ENCODE measurements around the gene HHIPL1. TPM values are rescaled to one million over a fixed set of nuclear protein-coding genes. Genes with fewer than 3 reads are reported as not detected.

HHIPL1 gene
- total RNA-seq, 1 experiment from 2014 or later, result 2.6 TPM

DNA sequence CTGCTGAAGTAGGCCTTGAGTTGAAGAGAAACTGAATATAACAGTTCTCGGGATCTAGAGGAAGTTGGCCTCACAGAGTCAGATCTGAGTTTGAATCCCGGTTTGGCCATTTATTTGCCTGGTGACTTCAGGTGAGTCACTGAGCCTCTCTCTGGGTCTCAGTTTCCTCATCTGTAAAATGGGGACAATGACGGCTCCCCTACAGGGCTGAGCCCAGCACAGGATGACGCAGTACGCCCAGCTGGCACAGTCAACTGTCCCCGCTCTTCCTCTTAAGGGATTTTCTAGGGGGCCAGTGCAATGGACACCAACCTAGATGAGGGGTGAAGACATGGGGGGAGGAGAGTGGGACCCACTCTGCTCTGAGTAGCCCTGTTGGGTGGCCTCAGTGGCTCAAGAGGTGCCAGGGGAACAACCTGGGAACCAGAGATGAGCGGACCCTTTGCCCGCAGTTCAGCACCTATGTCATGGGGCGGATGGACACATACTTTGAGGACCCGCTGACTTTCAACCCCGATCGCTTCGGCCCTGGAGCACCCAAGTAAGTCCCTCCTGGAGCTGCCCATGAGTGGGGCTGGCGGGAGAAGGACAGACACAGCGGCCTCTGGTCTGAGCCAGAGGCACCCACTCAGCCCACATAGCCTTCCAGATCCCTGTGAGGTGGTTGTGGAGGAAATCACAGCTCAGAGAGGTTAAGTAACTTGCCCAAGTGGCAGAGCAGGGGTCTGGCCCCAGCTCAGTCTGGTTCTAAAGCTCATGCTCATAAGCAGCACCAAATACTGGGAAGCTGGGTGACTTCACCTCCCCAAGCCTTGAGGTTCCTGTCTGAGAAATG lies 80.2 kb downstream of the HHIPL1 start:
- Mint-ChIP-seq H3K27me3 (ENCODE audit: low read depth) (peaks cover 6% of the 10 kb centered on the region), H3K4me1 (peaks cover 6 to 29% of the 10 kb centered on the region in 2 experiments), H3K27ac (peak overlapping the region in 1 of 3 experiments; percentile 42; a peak in 1 of 7 replicates), H3K9me3 (no peaks in the 10 kb centered on the region; a peak in 1 of 5 replicates), H3K36me3 (ENCODE audit: insufficient read depth in 1 of 3, low read depth in 3 of 3) (no peaks in the 10 kb centered on the region), H3K4me3 (no peak overlapping the region)
- Histone ChIP-seq H2AFZ (ENCODE audit: low read length) (no peak overlapping the region), H2BK12ac (ENCODE audit: insufficient read length, low read depth, low read length) (no peak overlapping the region), H3K27me3 (ENCODE audit: insufficient read depth, low read length) (no peaks in the 10 kb centered on the region), H3K23ac (ENCODE audit: insufficient read length, low read depth, low read length) (no peak overlapping the region), H3T11ph (ENCODE audit: low read length) (no peak overlapping the region), H3K79me2 (ENCODE audit: insufficient read depth, low read length) (no peaks in the 10 kb centered on the region), H4K8ac (replicated peaks; ENCODE audit: insufficient read length, low read depth, low read length) (no peak overlapping the region), H3K23me2 (ENCODE audit: insufficient read length, low read depth, low read length, poor library complexity, severe bottlenecking) (no peaks in the 10 kb centered on the region), H3K9me3 (ENCODE audit: control insufficient read depth, low read depth, low read length) (no peaks in the 10 kb centered on the region), H4K5ac (ENCODE audit: insufficient read length, low read depth, low read length) (no peak overlapping the region), H2BK20ac (ENCODE audit: low read depth, low read length, poor library complexity, severe bottlenecking) (no peak overlapping the region), H3K18ac (ENCODE audit: insufficient read length, low read depth, low read length) (no peak overlapping the region), H3K79me1 (ENCODE audit: insufficient read depth, low read depth, low read length, poor library complexity, severe bottlenecking) (no peaks in the 10 kb centered on the region), H4K20me1 (ENCODE audit: control insufficient read depth, insufficient read depth, insufficient read length) (no peaks in the 10 kb centered on the region), H3K4ac (ENCODE audit: low read depth, low read length) (no peak overlapping the region), H3K4me1 (ENCODE audit: insufficient read depth, low read length) (no peaks in the 10 kb centered on the region), H2AK5ac (ENCODE audit: insufficient read length, low read length) (no peak overlapping the region), H2BK5ac (ENCODE audit: insufficient read length, low read length) (no peak overlapping the region), H3K56ac (ENCODE audit: insufficient read length, low read depth, low read length) (no peak overlapping the region), H2BK120ac (ENCODE audit: low read depth, low read length, poor library complexity, severe bottlenecking) (no peak overlapping the region), H3K14ac (ENCODE audit: insufficient read depth, low read length) (no peak overlapping the region), H3K9ac (ENCODE audit: extremely low read depth, insufficient read length, low read length) (no peak overlapping the region), H3K27ac (ENCODE audit: insufficient read length, low read depth, low read length) (no peak overlapping the region), H4K91ac (ENCODE audit: insufficient read length, low read depth, low read length) (no peak overlapping the region), H2BK15ac (ENCODE audit: low read depth, low read length) (no peak overlapping the region), H3K4me2 (ENCODE audit: insufficient read depth, insufficient read length, low read length) (no peak overlapping the region)
- TF ChIP-seq, protein P1, sequence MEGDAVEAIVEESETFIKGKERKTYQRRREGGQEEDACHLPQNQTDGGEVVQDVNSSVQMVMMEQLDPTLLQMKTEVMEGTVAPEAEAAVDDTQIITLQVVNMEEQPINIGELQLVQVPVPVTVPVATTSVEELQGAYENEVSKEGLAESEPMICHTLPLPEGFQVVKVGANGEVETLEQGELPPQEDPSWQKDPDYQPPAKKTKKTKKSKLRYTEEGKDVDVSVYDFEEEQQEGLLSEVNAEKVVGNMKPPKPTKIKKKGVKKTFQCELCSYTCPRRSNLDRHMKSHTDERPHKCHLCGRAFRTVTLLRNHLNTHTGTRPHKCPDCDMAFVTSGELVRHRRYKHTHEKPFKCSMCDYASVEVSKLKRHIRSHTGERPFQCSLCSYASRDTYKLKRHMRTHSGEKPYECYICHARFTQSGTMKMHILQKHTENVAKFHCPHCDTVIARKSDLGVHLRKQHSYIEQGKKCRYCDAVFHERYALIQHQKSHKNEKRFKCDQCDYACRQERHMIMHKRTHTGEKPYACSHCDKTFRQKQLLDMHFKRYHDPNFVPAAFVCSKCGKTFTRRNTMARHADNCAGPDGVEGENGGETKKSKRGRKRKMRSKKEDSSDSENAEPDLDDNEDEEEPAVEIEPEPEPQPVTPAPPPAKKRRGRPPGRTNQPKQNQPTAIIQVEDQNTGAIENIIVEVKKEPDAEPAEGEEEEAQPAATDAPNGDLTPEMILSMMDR (conservative IDR thresholded peaks at IDR 0.05), result no peak
- no CpG with 5 or more reads among the region's 15 CpGs for WGBS (ENCODE audit: extremely low coverage, insufficient read length, low lambda C conversion rate)
- peak; percentile 20 for DNase-seq

Measured in H9 (cell line).